H1 (cell line): ENCODE results near the gene AWAT2. TPM values are rescaled to one million over a fixed set of nuclear protein-coding genes. Genes with fewer than 3 reads are reported as not detected.

Source experiments
- CEBPB ChIP-seq: IDR thresholded peaks from 2 replicates; pipeline ENCODE4 v1.6.1; 2012; ENCODE audit warnings: low read depth, low read length
- SIN3A ChIP-seq, 2 experiments: IDR thresholded peaks in 1 of 2; conservative IDR thresholded peaks in 1 of 2; 2 replicates each; pipeline ENCODE4 v1.6.1; 2011 to 2012; ENCODE audit warnings: low read length in 2 of 2, improper control_type of control experiment in 1 of 2, low read depth in 1 of 2, mild to moderate bottlenecking in 1 of 2
- polyA plus RNA-seq, 7 experiments: library from polyadenylated mRNA; depleted of rRNA in 3 of 7; stranded (reverse) in 5 of 7; unstranded in 2 of 7; fragments of >200 nt in 5 of 7; fragments of 200-250 nt in 2 of 7; gene quantifications; 1 replicate in 5 of 7; 2 replicates in 1 of 7; 4 replicates in 1 of 7; pipeline versions ENCODE4 v1.2.1 to v1.2.3, GENCODE V29; 2011 to 2013; ENCODE audit warnings: missing spikeins in 2 of 7, mixed read lengths in 2 of 7
- total RNA-seq: library from RNA; stranded (reverse); fragmentation: NEBNext Ultra II Directional; extraction: Animal tissue kit (Norgen Biotek cat#: 25700); gene quantifications from 2 replicates; pipeline ENCODE4 v1.2.1, GENCODE V29; 2021

Gene AWAT2
- total and polyA plus RNA-seq, 2 of the 8 experiments (the other 6 are each of a cell fraction or from before 2014, with no cell fraction given) = not detected

DNA sequence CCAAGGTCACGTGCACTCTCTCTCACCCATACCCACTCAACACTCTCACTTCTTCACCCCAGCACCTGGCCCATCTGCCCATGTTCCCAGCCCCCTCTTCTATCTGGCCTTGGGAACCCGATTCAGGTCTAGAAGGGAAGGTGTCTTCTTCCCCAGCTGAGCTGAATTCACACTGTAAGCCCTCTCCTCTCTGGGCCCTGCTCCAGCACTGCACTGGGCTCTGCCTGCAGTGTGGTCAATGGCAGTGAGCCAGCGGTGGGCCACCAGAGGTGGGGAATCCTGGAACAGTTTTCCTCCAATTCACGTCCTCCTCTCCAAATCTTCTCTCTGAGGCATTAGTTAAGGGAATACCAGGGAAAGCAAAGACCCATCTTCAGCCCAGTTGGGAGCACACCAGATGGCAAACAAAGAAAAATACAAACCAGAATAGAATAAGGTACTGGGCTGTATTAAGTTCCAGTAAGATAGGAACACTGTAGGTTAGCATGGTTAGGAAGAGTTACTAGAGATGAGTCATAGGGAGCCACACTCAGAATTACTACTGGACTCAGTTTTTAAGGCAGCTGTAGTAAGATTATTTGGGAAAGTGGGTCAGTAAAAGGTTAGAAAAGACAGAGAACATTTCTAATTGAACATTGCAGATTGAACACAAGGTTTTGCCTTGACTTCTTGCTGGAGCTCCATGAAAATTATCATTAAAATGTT is 5.0 kb downstream of the AWAT2 start (continued):
- no peak for TF ChIP-seq CEBPB
- no peak for TF ChIP-seq SIN3A (conservative IDR thresholded peaks at IDR 0.05 in 1 of 2, IDR thresholded peaks at IDR 0.05 in 1 of 2; ENCODE audit: low read depth in 1 of 2, low read length in 2 of 2)
